HG02840 (cell line): ENCODE measurements around the gene HKDC1.

Source experiments
- ATAC-seq: cut with Tn5 transposase; IDR thresholded peaks from one replicate; pipeline ENCODE4 v1.9.1; 2021; ENCODE audit warnings: mild to moderate bottlenecking, moderate library complexity, moderate number of reproducible peaks; ENCODE audit not compliant: unreplicated experiment, low FRiP score

Gene HKDC1

GRCh38 chr10:69214666-69215131 is 5.4 kb upstream of the HKDC1 start:
- ATAC-seq = no peak

GRCh38 chr10:69215405-69216171 is 4.5 kb upstream of the HKDC1 start:
- ATAC-seq = no peak

GRCh38 chr10:69216577-69217118 is 3.5 kb upstream of the HKDC1 start:
- no peak for ATAC-seq

- no peak for ATAC-seq
Measured at GRCh38 chr10:69217119-69217754, 2.9 kb upstream of the HKDC1 start.

GRCh38 chr10:69218831-69219230 is 1.3 kb upstream of the HKDC1 start:
- no peak for ATAC-seq

GRCh38 chr10:69220507-69220906 is 375 bp downstream of the HKDC1 start:
- no peak for ATAC-seq

- peak; percentile 88 for ATAC-seq
Measured at GRCh38 chr10:69222157-69223027, 2.3 kb downstream of the HKDC1 start.

GRCh38 chr10:69223028-69223342 is 2.9 kb downstream of the HKDC1 start:
- peak; percentile 6 for ATAC-seq

GRCh38 chr10:69224862-69225657 is 4.9 kb downstream of the HKDC1 start:
- no peak for ATAC-seq

- ATAC-seq = no peak
Measured at GRCh38 chr10:69225681-69226080, 5.5 kb downstream of the HKDC1 start.

GRCh38 chr10:69226919-69227450 is 6.9 kb downstream of the HKDC1 start:
- no peak for ATAC-seq

GRCh38 chr10:69228151-69228550 is 8.0 kb downstream of the HKDC1 start:
- ATAC-seq = no peak

GRCh38 chr10:69229616-69229916 is 9.4 kb downstream of the HKDC1 start:
- no peak for ATAC-seq

GRCh38 chr10:69230128-69230527 is 10.0 kb downstream of the HKDC1 start:
- ATAC-seq = no peak

- ATAC-seq = no peak
Measured at GRCh38 chr10:69232252-69232651, 12.1 kb downstream of the HKDC1 start.

- no peak for ATAC-seq
Measured at GRCh38 chr10:69232736-69233480, 12.8 kb downstream of the HKDC1 start.

GRCh38 chr10:69234447-69234846 is 14.3 kb downstream of the HKDC1 start:
- no peak for ATAC-seq

- ATAC-seq = no peak
Measured at GRCh38 chr10:69237528-69238159, 17.5 kb downstream of the HKDC1 start.

- ATAC-seq = no peak
Measured at GRCh38 chr10:69239136-69239535, 19.0 kb downstream of the HKDC1 start.
